Raji (cell line): Measurements from ENCODE around the gene WDR7.

ENCODE experiments used
- POLR2A ChIP-seq: IDR thresholded peaks from 2 replicates; pipeline ENCODE4 v1.6.1; 2011; ENCODE audit warnings: low read depth, low read length, control low read depth; ENCODE audit not compliant: insufficient read depth

The WDR7 gene

DNA sequence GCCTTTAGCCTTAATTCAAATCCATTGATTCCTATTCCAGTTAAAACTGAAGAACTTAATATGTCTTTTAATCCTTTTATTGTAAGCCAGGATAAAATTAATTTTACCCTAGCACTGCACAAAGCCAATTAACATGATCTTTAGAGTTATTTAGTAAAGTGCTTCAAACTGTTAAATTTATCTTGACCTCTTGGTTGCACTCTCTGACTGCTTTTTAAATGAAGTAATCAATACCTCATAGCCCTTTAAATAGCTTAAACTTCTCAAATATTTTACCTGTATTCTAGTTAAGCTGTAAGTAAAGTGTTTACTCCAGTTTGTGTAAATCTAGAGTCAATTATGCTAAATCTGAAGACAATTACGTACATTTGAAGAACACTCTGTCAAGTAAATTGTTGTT is 221.0 kb downstream of the WDR7 start:
- no peak for TF ChIP-seq POLR2A

DNA sequence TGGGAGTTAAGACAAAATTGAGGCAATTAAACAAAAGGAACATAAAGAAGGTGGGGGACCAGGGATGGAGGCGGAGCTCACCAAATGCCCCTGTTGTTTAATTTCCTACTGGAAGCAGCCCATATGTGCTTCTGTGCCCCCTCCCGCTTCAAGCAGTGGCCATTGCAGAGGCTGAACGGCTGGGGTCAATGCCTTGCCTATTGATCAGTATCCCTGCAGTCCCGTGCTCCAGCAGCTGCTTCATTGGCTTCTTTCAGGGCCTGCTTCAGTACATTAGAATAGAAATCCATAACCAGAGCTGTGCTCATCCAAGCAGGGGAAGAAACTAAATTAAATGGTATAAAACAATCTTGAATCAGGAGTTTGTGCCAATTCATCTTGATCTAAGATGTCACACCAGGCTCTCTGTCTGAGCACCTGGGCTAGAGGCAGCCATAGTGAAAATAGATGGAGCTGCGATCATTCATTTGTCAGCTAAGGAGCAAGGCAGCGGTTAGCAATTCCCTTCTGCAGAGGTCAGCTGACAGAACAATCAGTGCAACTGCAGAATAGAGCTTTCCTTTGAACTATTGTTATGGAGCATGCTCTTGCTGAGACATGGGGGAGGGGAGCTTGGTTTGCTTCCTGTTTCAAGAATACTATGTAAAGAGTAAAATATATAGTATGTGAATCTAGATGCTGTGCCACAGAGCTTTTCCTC is 222.4 kb downstream of the WDR7 start:
- TF ChIP-seq POLR2A: no peak

DNA sequence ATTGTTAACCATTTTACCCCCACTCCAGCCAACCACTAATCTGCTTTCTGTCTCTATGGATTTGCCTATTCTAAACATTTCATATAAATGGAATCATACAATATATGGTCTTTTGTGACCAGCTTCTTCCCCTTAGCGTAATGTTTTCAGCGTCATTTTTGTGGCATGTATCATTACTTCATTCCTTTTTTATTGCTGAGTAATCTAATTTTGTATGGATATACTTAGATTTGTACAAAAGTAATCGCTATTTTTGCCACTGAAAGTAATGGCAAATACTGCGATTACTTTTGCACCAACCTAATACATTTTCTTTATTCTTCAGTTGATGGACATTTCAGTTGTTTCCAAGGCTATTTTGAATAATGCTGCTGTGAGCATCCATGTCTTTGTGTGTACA is 227.6 kb downstream of the WDR7 start:
- TF ChIP-seq POLR2A: no peak

DNA sequence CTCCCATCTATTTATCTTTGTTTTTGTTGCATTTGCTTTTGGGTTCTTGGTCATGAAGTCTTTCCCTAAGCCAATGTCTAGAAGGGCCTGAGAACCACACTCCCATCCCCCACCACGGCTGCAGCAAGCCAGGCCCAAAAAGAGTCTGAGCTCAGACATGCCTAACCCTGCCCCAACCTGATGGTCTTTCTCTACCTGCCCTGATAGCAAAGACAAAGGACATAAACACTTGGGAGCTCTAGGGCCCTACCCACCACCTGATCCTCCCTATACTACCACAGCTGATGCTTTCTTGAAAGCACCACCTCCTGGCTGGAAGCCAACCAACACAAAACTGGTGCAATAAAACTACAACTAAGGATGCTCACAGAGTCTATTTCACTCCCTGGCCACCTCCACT is 233.4 kb downstream of the WDR7 start:
- TF ChIP-seq POLR2A: no peak

DNA sequence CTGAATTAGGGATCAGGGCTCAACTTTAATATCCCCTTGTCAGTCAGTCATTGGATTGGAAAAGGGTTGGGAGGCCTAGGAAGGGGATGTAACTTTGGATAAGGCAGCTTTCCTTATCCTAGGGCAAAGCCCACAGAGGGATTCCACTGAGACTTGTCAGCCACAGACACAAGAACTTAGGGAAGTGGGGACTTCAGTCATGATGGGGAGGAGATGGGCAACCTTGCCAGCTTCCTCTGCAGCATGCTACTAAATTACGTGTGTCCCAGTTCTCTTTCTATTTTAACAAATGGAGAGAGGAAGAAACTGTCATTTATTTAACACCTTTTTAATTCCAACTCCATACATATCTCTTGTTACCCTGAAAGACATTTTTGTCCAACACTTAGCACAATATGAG is 237.8 kb downstream of the WDR7 start:
- TF ChIP-seq POLR2A: no peak

DNA sequence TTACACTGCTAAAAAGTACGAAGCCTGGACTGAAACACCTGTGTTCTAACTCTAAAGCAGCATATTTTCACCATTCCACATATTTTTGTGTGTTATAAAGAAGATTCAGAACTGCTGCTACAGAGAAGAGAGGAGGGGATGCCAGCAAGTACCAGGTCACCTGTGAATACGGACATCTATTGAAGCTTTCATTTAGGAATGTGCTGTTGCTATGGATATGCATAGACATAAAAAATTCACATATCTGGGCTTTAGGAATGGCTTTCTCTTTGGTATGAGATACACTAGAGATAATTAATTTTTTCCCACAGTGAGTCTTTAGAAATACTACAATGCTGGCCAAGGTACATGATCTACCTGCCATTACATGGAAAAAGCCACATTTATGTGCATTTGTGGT is 238.5 kb downstream of the WDR7 start:
- TF ChIP-seq POLR2A: no peak

DNA sequence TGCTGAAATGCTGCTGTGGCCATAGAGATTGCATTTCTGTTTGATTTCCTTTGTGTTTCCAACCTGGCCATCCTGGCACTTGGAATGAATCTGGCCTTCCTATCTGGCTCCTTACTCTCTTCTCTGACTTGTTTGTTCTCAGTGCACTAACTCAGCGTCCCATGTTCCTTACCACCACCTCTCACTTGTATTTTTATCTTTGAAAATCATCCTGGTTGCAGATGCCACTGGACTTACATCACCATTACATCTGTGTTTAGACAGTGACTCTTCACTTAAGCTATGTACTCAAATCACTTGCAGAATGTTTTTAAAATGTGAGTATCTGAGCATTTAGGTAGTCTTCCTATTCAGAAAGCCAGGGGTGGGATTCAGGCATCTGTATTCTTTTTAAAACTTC is 239.5 kb downstream of the WDR7 start:
- no peak for TF ChIP-seq POLR2A

DNA sequence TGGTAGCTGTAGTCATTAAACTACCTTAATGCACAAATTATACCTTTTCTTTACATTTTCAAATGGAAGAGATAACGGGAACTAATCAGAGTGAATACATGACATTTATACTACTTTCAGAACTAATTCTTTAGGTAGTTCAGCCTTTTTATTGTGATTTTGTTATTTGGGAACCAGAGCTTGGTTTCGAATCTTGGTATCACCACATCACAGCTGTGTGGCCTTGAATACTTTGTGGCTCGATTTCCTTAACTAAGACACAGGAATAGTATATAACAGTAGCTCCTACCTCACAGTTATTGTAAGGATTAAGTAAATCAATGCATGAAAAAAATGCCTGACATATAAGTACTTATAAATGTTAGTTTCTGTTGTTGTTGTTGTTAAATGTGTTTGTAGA is 240.0 kb downstream of the WDR7 start:
- TF ChIP-seq POLR2A: no peak

DNA sequence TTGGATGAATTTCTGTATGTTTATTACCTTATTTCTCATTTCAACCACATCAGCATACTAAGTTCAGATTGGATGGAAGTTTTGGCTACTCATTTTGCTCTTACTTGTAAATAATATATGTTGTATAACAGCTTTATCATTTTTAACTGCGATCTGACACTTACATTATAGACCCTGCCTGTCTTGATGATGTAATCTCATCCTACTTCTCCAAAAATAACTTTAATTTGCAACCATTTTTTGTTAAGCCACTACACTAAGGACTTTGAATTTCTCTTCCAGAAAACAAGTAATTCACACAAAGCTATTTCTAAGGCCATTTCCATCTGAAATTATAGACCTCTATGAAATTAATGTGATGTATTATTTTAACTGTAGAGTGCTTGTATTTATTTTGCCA is 240.7 kb downstream of the WDR7 start:
- no peak for TF ChIP-seq POLR2A

DNA sequence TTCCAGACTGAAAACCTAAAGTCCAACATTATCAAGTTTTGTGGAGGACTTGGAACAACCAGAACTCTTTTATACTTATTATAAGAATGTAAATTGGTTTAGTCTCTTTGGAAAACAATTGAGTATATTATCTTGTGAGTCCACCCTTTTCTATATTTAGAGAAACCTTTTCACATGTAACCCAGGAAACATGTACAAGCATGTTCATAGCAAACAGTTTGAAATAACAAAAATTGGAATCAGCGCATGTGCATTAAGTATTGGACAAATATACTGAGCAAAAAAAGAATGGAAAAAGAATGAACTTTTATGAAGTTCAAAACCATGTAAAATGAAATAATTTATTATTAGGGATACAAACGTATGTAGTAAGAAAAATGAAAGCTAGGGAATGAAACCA is 246.0 kb downstream of the WDR7 start:
- TF ChIP-seq POLR2A: no peak

DNA sequence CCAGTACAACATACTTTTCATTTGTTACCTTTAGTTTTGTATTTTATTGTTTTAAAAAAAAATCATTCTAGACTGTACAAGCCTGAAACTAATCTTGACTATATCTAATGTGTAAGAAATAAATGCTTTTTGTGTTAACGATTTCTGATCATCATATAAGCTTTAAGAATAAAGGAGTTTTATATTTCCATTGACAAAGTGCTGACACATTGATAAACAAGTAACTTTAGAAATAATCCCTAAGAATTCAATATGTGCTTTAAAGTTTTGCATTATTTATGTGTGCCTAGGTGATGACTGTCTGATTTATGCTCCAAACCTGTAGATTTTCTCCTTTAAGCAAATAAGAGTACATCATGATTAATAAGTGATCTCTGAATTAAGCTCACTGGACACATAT is 248.5 kb downstream of the WDR7 start:
- TF ChIP-seq POLR2A: no peak

DNA sequence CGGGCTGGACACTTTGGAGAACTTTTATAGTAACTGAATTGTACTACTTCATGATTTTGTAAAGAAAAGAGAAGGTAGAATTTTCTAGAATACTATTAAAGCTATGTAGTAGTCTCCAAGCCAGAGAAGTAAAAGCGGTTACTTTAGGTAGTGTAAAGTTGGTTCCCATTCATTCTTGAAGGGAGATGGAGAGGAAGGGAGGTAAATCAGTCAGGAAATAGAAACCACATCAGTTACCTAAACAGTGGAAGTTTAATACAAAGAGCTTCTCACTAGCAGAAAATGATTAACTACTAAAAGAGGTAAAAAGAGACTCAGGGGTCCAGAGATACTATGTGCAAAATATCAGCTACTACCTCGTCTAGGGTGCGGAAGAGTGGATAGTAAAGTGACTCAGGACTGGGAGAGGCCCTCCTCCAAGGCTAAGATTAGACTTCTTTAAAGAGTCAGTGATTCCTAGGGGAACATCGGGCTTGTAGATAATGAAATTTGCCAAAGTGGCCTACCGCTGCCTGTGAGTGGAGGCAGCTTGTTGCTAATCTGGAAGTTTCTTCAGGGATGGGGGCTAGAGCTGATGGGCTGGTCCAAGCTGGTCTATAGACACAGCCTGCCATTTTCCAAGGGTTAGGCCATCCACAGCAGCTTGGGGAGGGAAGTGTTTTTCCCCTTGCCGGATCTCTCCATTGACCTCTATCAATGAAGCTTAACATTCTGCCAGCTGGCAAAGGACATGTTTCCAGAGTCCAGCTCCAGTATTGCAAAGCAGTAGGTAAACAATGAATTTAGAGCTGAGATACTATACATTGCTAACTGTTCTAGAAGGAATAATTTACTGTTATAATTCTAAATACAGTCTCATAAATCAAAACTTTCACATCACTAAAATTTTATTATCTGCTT is 249.3 kb downstream of the WDR7 start:
- TF ChIP-seq POLR2A: no peak

DNA sequence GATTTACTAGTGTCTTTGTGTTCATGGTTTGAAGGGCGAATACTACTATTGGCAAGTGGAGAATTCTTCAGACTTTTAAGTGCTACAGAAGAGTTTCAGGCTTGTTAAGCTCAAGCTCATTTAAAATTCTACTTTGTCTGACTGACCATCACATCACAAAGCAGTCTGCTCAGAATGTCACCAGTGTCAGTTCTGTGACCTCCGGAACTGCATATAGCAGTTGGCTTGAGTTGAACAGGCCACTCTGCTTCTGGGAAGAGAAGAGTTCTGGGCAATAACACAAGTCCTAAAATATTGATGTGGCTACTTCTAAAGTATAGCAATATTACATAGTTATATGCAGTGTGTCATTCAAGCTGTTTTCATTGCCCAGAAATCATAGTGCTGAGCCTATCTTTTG is 250.8 kb downstream of the WDR7 start:
- TF ChIP-seq POLR2A: no peak

DNA sequence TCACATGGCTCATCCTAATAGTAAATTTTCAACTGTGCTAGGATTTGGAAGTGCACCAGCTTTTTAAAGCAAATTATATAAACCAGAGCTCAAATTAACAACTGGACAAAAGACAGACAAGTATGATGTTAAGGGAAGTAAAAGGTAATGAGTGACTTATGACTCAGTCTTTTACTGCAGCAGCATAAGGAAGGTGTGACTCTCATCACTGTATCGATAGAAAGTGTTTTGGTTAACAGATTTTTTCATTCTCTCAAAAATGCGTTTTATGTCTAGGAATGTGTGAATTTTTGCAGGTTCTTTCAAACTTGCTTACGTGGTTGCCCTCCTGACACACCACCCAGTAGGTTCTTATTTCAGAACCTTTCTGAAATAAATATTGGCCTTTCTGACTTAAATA is 251.5 kb downstream of the WDR7 start:
- no peak for TF ChIP-seq POLR2A

DNA sequence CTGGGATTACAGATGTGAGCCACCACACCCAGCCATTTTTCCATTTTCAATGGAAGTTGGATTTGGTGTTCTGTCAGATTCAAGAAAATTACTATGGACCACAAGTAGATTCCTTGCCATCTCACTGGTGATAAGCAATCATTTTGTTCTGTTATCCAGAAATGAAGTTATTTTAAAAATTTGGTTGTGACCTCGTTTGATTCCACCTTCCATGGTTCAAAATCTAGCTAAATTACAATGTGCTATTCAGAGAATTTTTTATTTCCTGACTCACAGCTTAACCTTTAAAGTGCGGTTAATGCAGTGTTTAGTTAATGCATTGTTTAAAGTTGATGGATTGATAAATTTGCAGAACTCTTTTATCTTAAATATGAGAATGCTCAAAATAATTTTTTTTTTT is 252.5 kb downstream of the WDR7 start:
- TF ChIP-seq POLR2A: no peak

DNA sequence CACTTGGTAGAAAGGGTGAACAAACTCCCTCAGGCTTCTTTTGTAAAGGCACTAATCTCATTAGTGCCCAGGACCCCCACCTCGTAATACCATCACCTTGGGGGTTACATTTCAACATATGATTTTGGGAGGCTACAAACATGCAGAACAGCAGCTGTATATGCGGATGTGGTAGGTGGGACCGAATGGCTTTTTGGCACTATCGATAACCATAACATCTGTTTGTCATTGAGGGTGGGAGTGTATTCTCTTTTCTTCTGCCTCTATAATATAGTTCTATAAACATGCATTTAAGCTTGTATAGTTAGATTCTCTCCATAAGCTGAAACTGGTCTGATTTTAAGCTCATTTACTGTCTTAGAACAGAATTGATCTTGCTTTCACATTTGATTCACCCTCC is 256.6 kb downstream of the WDR7 start:
- no peak for TF ChIP-seq POLR2A
